HCT116 (cell line): ENCODE measurements around the gene TNS3.

Source experiments
- CTCF ChIP-seq, 3 experiments: fragments of 200-600 bp in 1 of 3; sonication (generic) in 1 of 3; IDR thresholded peaks in 2 of 3; conservative IDR thresholded peaks in 1 of 3; 2 replicates each; pipeline ENCODE4 v1.5.1; 2012 to 2017; ENCODE audit warnings: low read depth in 2 of 3, low read length in 2 of 3, antibody characterized with exemption in 1 of 3, borderline replicate concordance in 1 of 3, control low read depth in 1 of 3, mild to moderate bottlenecking in 1 of 3, mixed read lengths in 1 of 3, mixed run types in 1 of 3, moderate library complexity in 1 of 3; ENCODE audit not compliant: insufficient read depth in 1 of 3
- EGR1 ChIP-seq: IDR thresholded peaks from 2 replicates; pipeline ENCODE4 v1.6.1; 2012; ENCODE audit warnings: low read depth
- ELF1 ChIP-seq: IDR thresholded peaks from 2 replicates; pipeline ENCODE4 v1.6.1; 2012; ENCODE audit warnings: low read depth, borderline replicate concordance
- POLR2A ChIP-seq: IDR thresholded peaks from 2 replicates; pipeline ENCODE4 v1.7.0; 2011; ENCODE audit warnings: borderline replicate concordance; ENCODE audit not compliant: insufficient read depth, insufficient read length; ENCODE audit errors: extremely low read depth
- REST ChIP-seq: IDR thresholded peaks from 2 replicates; pipeline ENCODE4 v1.6.1; 2012; ENCODE audit warnings: low read depth
- SP1 ChIP-seq: IDR thresholded peaks from 2 replicates; pipeline ENCODE4 v1.6.1; 2012; ENCODE audit warnings: low read depth
- YY1 ChIP-seq: IDR thresholded peaks from 2 replicates; pipeline ENCODE4 v1.6.1; 2011; ENCODE audit warnings: low read length, low read depth, moderate library complexity, mild to moderate bottlenecking; ENCODE audit not compliant: insufficient replicate concordance; ENCODE audit errors: extremely low read depth

GRCh38 chr7:47347816-47348385, 234.0 kb downstream of the TNS3 start:
- no peak for TF ChIP-seq POLR2A
- TF ChIP-seq EGR1: no peak
- TF ChIP-seq CTCF (IDR thresholded peaks at IDR 0.05 in 2 of 3, conservative IDR thresholded peaks at IDR 0.05 in 1 of 3; ENCODE audit: borderline replicate concordance in 1 of 3, insufficient read depth in 1 of 3, low read depth in 2 of 3, low read length in 2 of 3): no peak
- no peak for TF ChIP-seq REST
- no peak for TF ChIP-seq YY1
- no peak for TF ChIP-seq SP1
- TF ChIP-seq ELF1: no peak
